ENCODE measurements around the gene TMEM184B.
A peak's percentile ranks its signal among the peaks of the same experiment; 100 is the strongest.
"Not testable (repeated sequence)": the region's sequence is repeated elsewhere in the genome, so short reads cannot be mapped to it uniquely, and the experiment has no call there.

TMEM184B gene

DNA sequence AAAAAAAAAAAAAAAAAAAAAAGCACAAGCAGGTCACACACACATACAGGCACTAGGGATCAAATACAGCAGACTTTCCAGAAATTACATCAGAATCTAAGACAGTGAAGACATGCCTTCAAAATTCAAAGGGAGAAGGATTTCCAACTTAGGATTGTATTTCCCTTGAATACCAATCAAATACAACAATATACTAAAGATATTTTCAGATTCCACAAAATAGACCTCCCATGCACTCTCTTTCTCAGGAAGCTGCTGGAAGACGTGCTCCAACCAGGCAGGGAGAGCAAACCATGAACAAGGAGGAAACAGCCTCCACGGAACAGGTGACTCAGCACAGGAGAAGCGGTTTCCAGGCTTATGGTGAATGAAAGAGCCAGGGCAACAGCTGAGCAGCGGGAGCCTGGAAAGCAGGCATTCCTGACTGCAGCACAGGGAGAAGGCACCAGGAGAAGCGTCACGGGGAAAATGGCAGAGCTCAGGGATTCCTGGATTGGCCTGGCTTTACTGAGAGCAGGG, 32.0 kb downstream of the TMEM184B start:
- no peaks in the 10 kb centered on the region for H3K4me1 ChIP-seq
- no peaks in the 10 kb centered on the region for H3K9me3 ChIP-seq
- no peaks in the 10 kb centered on the region for H3K27me3 ChIP-seq (ENCODE audit: low read depth)
- in situ Hi-C loops (cut with MboI; ENCODE audit: low sequenced_read_pairs) = no loop called here
- no peak for DNase-seq (ENCODE audit: low spot score in 2 of 2)
- 0 out of 2 replicates have a peak, but pooled peaks cover 4% of the 10 kb centered on the region for H3K36me3 ChIP-seq (replicated peaks)
- no peak overlapping the region for H3K4me3 ChIP-seq

DNA sequence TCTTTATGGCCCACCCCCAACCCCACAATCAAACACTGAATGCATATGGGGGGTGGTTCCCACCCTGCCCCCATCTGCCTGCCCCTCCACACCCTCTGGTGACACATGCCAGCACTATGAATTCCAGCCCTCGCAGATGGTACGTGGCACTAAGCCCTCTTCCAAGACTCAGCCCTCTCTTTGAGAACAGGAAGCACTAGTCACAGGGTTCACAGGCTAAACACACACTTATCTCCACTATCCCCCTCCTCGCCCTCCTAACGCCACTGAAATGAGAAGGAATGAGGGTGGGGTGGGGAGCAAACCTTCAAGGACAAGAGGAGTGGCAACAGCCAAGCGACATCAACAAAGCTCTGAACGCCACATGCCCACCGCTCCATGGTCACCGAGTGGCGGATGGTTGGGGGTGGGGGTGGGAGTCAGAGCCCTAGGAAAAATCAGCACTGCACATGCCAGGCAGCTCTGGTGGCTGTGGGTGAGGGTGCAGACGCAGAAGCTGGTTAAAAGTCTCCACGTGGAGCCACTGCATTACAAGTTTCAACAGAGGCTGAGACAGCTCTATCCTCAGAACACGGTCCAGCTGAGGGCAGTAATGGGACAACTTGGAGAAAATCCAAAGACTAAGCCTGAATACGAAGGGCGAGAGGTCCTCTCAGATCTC, 33.6 kb downstream of the TMEM184B start:
- Histone ChIP-seq H3K27me3 (ENCODE audit: low read depth) (no peaks in the 10 kb centered on the region), H3K9me3 (no peaks in the 10 kb centered on the region), H3K4me1 (no peaks in the 10 kb centered on the region), H3K36me3 (replicated peaks) (no peaks in the 10 kb centered on the region), H3K4me3 (no peak overlapping the region)
- in situ Hi-C loops (cut with MboI; ENCODE audit: low sequenced_read_pairs) = no loop called here
- no peak for DNase-seq (ENCODE audit: low spot score in 2 of 2)

DNA sequence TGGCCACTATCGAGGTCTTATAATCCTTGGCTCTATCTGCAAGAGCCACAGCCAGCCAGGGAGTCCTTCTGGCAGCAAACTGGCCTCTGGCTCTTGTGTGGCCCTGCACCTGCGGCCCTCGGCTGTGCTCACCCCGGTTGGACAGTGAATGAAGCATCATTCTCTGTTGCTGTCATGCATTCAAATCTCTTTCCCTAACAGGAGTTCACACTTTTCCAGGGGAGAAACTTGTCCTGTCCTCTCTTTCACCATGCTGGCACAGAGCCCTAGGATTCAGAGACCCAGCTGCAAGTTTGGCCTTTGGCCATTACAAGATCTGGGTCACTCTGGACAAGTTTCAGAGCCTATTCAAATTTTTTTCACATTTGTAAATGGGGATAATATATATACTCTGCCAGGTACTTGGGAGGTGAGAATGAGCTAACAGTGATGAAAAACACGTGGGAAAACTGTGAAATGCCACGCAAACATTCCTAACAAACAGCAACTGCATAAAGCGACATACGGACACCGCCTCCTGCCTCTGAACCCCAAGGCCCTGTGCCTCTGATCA, 34.2 kb downstream of the TMEM184B start:
- no peaks in the 10 kb centered on the region for H3K36me3 ChIP-seq (replicated peaks)
- H3K4me1 ChIP-seq = no peaks in the 10 kb centered on the region
- DNase-seq (ENCODE audit: low spot score in 2 of 2) = no peak
- no peak overlapping the region for H3K4me3 ChIP-seq
- no peaks in the 10 kb centered on the region for H3K27me3 ChIP-seq (ENCODE audit: low read depth)
- in situ Hi-C loops (cut with MboI; ENCODE audit: low sequenced_read_pairs) = no loop called here
- no peaks in the 10 kb centered on the region for H3K9me3 ChIP-seq

DNA sequence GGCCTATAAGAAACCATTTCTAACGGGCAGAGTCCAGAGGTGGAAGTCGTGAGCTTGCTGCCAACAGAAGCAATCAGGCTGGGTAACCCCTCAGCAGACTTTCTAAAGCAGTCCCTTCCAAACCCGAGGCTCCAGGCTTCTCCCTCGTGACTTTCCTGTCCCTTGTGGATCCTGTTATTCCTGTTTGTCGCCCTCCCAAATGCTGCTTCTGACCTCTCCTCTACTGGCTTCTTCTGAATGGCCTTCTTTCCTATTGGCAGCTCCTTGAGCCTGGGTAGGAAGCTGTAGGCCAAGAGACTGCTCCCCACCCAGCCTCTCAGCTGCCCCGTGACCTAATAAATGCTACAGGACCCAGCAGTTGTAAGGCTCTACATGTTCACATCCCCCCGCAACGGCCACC, 36.0 kb downstream of the TMEM184B start:
- Histone ChIP-seq H3K27me3 (ENCODE audit: low read depth) (no peaks in the 10 kb centered on the region), H3K9me3 (no peaks in the 10 kb centered on the region), H3K4me3 (no peak overlapping the region), H3K36me3 (replicated peaks) (no peaks in the 10 kb centered on the region), H3K4me1 (no peaks in the 10 kb centered on the region)
- in situ Hi-C loops (cut with MboI; ENCODE audit: low sequenced_read_pairs) = no loop called here
- DNase-seq (ENCODE audit: low spot score in 2 of 2) = no peak

DNA sequence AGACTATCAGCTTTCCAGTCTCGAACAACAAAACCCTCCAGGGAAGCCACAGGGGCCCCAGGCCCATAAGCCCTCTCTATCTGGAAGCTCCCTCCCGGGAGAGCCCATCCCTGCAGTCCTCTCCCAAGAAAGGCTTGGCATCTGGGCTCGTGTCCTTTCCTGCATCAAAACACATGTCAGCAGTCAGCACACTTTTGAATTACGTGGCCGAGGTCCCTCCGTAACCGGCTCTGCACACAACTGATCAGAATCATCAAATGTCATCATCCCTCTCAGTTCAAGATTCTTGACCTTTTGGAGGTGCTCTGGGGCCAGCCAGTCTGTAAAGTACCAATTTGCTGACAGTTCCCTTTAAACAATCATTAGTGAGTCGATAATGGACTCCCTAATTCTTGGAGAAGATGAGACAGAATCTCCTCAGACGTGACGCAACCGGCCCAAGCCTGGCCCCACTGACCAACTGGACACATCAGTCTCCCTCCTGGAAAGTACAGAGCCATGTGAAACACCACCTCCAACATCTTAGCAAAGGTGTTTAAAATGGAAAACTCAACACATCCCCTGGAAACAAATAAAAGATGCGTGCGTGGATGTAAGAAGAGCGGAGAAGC, 37.5 kb downstream of the TMEM184B start:
- Histone ChIP-seq H3K4me3 (no peak overlapping the region), H3K9me3 (no peaks in the 10 kb centered on the region), H3K27me3 (ENCODE audit: low read depth) (no peaks in the 10 kb centered on the region), H3K36me3 (replicated peaks) (peaks cover 8% of the 10 kb centered on the region; the same call in 1 of the 2 replicates), H3K4me1 (no peaks in the 10 kb centered on the region)
- in situ Hi-C loops (cut with MboI; ENCODE audit: low sequenced_read_pairs) = no loop called here
- no peak for DNase-seq (ENCODE audit: low spot score in 2 of 2)

DNA sequence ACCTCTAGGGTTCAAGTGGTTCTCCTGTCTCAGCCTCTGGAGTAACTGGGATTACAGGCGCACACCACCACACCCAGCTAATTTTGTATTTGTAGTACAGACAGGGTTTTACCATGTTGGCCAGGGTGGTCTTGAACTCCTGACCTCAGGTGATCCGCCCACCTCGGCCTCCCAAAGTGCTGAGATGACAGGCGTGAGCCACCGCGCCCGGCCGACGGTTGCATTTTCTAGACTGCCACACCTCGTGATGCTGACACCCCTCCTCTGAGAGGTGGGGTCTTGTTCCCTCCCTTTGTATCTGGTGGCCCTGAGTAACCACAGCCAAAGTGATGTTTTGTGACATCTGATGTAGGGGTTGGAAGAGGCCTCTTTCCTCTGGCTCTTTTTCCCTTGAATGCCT, 39.0 kb downstream of the TMEM184B start:
- H3K27me3 ChIP-seq (ENCODE audit: low read depth); in situ Hi-C loops (cut with MboI; ENCODE audit: low sequenced_read_pairs); H3K4me1 ChIP-seq; H3K9me3 ChIP-seq; H3K4me3 ChIP-seq; DNase-seq (ENCODE audit: low spot score in 2 of 2): not testable (repeated sequence)
- peaks cover 11% of the 10 kb centered on the region for H3K36me3 ChIP-seq (replicated peaks)

DNA sequence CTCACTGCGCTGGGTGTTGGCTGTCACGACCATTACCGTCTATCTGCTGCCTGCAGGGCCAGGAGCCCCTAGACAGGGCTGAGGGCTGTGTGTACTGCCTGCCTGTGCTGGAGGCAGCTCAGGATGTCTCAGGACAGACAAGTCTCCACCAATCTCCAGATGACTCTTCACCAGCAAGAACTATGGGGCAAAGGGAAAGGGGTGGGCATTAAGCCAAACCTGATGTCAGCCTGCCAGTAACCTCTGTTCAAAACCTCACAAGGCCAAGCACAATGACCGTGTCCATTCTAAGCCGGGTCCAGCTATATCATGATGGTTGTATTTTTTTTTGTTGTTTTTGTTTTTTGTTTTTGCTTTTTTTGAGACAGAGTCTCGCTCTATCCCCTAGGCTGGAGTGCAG, 39.4 kb downstream of the TMEM184B start:
- no peak overlapping the region for H3K4me3 ChIP-seq
- peaks cover 11% of the 10 kb centered on the region for H3K36me3 ChIP-seq (replicated peaks)
- in situ Hi-C loops (cut with MboI; ENCODE audit: low sequenced_read_pairs) = no loop called here
- no peaks in the 10 kb centered on the region for H3K27me3 ChIP-seq (ENCODE audit: low read depth)
- no peak for DNase-seq (ENCODE audit: low spot score in 2 of 2)
- H3K9me3 ChIP-seq = no peaks in the 10 kb centered on the region
- H3K4me1 ChIP-seq = no peaks in the 10 kb centered on the region

DNA sequence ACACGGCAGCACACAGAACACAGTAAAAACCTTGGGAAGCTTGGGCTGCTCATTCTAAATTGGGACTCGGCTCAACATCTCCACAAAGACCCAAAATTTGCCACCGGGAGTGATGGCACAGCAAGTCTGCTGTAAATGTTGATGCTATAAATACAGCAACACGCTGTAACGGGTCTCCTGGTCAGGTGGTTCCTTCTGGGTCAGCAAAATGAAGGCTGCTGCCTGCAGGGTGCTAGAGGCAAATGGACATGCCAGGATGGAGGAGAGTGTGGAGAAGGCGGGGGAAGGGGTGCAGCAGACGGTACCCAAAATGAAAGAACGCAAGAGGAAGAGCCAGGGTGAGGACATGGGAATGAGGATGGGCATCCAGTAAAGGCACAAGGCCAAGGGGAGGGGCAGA, 40.6 kb downstream of the TMEM184B start:
- no peak for DNase-seq (ENCODE audit: low spot score in 2 of 2)
- no peaks in the 10 kb centered on the region for H3K27me3 ChIP-seq (ENCODE audit: low read depth)
- no peaks in the 10 kb centered on the region for H3K9me3 ChIP-seq
- in situ Hi-C loops (cut with MboI; ENCODE audit: low sequenced_read_pairs) = no loop called here
- no peak overlapping the region for H3K4me3 ChIP-seq
- H3K4me1 ChIP-seq = no peaks in the 10 kb centered on the region
- peaks cover 11% of the 10 kb centered on the region for H3K36me3 ChIP-seq (replicated peaks)

DNA sequence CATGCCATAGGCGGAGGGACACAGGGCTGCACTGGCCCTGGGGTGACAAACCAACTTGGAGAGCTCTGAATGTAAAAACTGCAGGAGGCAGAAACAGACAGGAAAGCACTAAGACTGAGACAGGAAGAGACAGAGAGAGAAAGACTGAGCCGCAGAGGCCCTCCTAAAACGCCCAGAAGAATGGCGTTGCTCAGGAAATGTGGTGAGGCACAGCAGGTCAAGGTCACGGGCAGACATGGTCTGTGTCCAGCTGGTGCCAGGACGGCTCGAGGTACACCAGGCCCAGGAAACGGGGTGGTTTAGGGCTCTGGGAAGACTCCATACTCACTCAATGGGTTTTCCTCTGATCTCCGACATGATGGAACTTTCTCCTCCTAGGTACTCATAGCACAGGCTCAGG, 41.9 kb downstream of the TMEM184B start:
- Histone ChIP-seq H3K4me3 (no peak overlapping the region), H3K27me3 (ENCODE audit: low read depth) (no peaks in the 10 kb centered on the region), H3K36me3 (replicated peaks) (peaks cover 11% of the 10 kb centered on the region), H3K4me1 (no peaks in the 10 kb centered on the region), H3K9me3 (no peaks in the 10 kb centered on the region)
- in situ Hi-C loops (cut with MboI; ENCODE audit: low sequenced_read_pairs) = no loop called here
- DNase-seq (ENCODE audit: low spot score in 2 of 2) = no peak

DNA sequence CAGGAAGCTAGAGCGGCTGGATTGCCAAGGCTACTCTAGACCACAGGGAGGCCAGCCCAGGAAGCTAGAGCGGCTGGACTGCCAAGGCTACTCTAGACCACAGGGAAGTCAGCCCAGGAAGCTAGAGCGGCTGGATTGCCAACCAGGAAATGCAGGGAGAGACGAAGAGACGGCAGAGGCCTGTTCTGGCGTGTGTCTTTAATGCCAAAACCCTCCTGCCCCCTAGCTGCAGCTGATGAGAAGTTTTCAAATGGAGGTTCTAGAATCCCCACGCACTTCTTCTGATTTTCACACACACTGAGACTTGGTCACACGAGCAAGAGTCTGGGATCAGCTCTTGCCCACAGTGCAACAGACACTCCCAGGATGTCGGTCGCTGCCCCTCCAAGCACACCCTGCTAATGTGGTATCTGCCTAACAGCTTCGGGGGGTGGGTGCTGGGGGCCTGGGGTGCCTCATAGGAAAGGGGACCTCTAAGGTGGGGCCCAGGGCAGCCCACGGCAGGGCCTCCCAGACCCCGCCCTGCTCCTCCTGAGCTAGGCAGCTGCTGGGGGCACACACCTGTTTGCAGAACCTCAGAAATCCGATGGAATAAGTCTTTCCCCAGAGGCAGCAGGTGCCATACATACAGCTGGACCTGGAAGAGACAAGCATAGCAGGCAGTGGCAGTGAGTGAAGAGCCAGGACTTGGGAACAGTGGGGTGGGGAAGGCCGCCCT, 42.5 kb downstream of the TMEM184B start:
- Histone ChIP-seq H3K4me3 (no peak overlapping the region), H3K9me3 (no peaks in the 10 kb centered on the region), H3K4me1 (no peaks in the 10 kb centered on the region), H3K36me3 (replicated peaks) (peaks cover 11% of the 10 kb centered on the region), H3K27me3 (ENCODE audit: low read depth) (no peaks in the 10 kb centered on the region)
- peak in 1 of 2 experiments; percentile 28 for DNase-seq (ENCODE audit: low spot score in 2 of 2)
- in situ Hi-C loops (cut with MboI; ENCODE audit: low sequenced_read_pairs) = no loop called here

DNA sequence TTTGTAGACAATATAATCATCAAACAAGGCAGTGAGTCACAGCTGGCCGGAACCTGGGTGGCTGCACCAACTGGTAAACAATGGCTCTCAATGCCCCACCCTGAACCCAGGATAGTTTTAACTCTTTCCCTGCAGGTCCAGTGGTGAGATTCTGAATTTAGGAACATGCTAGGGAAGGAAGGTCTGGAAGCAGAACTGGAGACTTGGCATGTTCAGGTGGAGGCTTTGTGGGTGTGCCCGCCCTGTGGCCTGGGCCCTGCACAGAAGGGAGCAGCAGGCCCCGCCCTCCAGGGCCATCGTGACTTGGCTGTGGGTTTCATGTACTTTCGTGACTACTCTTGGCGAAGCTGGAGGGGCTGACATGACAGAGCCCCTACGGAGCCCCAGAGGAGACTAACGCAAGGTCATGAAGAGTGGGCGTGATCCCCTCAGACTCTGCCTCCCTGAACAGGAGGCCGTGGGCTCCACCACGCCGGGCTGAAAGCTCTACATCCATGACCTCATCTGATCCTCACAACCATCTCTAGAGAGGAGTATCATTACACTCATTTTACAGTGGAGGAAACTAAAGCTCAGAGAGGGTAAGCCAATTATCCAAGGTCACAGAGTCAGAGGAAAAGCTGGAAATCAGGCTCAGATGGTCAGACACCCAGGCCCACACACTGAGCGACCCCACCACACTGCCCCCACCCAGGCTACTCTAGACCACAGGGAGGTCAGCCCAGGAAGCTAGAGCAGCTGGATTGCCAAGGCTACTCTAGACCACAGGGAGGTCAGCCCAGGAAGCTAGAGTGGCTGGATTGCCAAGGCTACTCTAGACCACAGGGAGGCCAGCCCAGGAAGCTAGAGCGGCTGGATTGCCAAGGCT, 43.7 kb downstream of the TMEM184B start:
- Histone ChIP-seq H3K4me3 (no peak overlapping the region), H3K27me3 (ENCODE audit: low read depth) (no peaks in the 10 kb centered on the region), H3K9me3 (no peaks in the 10 kb centered on the region), H3K4me1 (no peaks in the 10 kb centered on the region), H3K36me3 (replicated peaks) (peaks cover 13% of the 10 kb centered on the region)
- in situ Hi-C loops (cut with MboI; ENCODE audit: low sequenced_read_pairs) = no loop called here
- no peak for DNase-seq (ENCODE audit: low spot score in 2 of 2)

DNA sequence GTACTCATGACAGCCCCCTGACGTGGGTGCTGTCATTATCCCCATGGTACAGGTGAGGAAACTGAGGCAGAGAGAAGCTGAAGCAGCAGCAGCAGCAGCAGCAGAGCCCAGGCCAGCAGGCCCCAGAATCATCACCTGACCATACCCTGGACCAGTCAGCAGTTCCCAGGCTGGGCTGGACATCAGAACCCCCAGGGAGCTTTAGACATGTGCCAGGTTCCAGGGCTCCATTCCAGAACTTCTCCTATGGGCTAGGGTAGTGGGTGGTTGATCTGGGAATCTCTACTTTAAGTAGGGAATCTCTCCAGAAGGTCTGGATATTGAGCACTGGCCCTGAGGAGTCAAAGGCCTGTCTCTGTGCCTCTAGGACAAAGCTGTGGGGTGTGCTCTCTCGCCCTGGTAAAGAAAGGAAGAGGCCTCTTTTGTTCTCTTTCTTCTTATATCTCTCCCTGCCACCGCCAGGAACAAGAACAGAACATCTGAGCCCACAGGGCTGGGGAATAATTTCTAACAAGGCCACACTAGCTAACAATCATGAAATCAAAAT, 44.4 kb downstream of the TMEM184B start:
- Histone ChIP-seq H3K4me3 (no peak overlapping the region), H3K4me1 (no peaks in the 10 kb centered on the region), H3K27me3 (ENCODE audit: low read depth) (no peaks in the 10 kb centered on the region), H3K36me3 (replicated peaks) (peaks cover 13% of the 10 kb centered on the region), H3K9me3 (no peaks in the 10 kb centered on the region)
- in situ Hi-C loops (cut with MboI; ENCODE audit: low sequenced_read_pairs) = no loop called here
- DNase-seq (ENCODE audit: low spot score in 2 of 2) = no peak

All from HAP-1 (cell line).